HTERT RPE-1 (cell line): ENCODE measurements around the gene DNAJC8.

ENCODE experiments used
- in situ Hi-C: fragments of 300-500 bp; cut with MboI; formaldehyde crosslinking; loops from 4 replicates; pipeline ENCODE4 v1.14.3; 2020; ENCODE audit warnings: low sequenced_read_pairs

DNAJC8 gene

GRCh38 chr1:28232558-28233263 lies at the start of gene DNAJC8:
DNAJC8 (minus strand) TSS chr1:28233029; CDS start chr1:28232998, 31 bp downstream.
- in situ Hi-C loops: no loop called here

DNA sequence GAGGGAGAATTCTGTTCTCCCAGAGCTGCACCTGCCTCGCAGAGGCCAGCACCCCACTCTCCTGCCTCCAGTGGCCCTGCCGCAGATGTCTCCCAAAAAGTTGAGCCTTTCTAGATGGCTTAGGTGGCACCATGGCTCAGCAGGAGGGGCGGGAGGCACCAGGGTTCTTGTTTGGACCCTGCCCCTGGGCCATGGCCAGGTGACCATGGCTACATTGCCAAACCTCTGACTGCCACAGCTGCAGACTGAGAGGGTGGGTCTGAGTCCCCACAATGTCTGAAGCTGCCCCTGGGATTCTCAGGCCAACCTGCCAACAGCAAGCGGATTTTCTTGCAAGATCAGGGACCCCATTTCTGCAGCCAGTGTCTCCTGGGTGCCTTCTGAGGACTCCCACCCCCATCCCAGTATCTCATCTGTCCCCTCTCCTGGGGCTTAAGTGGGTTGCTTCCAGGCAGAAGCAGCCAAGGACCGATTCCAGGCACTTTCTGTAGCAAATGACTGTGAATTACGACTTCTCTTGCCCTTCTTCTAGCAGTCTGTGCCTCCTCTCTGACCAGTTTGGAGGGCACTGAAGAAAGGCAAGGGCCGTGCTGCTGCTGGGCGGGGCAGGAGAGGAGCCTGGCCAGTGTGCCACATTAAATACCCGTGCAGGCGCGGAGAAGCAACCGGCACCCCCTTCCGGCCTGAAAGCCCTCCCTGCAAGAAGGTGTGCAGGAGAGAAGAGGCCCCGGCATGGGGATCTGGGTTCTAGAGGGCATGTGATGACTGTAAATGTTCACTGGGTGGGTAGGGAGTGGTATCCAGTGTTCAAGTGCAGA lies 49.0 kb upstream of the DNAJC8 start:
- in situ Hi-C loops: no loop called here

GRCh38 chr1:28280977-28281381 lies 48.1 kb upstream of the DNAJC8 start:
- in situ Hi-C loops: no loop called here

DNA sequence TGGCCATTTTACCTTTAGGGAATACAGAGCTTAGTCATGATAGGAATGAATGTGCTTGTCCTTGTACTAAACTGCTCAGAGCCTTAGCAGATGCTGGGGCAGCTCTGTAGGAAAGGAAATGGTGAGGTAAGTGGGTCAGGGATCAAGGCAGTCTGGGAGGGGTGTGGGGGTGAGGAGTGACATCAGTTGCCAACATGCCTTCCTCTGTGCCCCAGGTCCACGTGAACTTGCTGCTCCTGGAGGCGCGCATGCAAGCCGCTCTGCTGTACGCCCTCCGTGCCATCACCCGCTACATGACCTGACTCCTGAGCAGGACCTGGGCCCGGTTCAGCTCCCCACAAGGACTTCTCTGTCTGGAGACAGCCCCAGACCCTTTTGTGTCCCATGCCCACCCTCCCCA lies 47.7 kb upstream of the DNAJC8 start:
- in situ Hi-C loops: no loop called here

GRCh38 chr1:28279721-28280120 lies 46.9 kb upstream of the DNAJC8 start:
- in situ Hi-C loops: no loop called here

DNA sequence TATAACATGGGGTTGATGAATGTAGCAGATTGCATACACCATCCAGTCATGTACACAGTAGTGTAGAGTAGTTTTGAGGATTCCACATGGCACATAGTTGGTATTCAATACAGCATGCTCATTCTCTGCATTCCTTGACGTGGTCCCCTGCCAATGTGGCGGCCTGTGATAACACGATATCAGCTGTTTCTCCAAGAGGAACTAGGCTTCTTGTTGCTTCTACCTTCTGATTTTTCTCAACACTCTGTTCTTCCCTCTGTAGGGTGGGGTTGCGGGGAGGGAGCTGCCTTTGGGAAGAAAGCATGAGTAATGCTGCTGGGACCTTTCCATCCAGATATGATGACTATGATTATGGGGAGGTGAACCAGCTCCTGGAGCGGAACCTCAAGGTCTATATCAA lies 45.9 kb upstream of the DNAJC8 start:
- in situ Hi-C loops: no loop called here

GRCh38 chr1:28273216-28273860 lies 40.5 kb upstream of the DNAJC8 start:
- in situ Hi-C loops: no loop called here

DNA sequence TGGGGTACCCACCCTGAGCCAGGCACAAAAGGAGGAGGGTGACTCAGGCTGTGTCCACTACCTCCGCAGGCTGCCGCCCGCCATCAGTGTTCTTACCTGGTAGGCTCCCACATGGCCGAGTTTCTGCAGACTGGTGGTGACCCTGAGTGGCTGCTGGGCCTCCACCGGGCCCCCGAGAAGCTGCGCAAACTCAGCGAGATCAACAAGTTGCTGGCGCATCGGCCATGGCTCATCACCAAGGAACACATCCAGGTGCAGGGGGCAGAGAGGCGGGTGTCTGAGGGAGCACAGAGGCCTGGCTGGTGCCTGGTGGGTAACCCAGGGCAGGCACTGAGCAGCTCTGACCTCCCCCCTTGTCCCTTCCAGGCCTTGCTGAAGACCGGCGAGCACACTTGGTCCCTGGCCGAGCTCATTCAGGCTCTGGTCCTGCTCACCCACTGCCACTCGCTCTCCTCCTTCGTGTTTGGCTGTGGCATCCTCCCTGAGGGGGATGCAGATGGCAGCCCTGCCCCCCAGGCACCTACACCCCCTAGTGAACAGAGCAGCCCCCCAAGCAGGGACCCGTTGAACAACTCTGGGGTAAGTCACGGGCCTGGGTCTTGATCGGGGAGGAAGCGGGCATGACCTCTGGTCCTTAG lies 39.5 kb upstream of the DNAJC8 start:
- in situ Hi-C loops: no loop called here

- in situ Hi-C loops: no loop called here
Measured at GRCh38 chr1:28269529-28269928, 36.7 kb upstream of the DNAJC8 start.

DNA sequence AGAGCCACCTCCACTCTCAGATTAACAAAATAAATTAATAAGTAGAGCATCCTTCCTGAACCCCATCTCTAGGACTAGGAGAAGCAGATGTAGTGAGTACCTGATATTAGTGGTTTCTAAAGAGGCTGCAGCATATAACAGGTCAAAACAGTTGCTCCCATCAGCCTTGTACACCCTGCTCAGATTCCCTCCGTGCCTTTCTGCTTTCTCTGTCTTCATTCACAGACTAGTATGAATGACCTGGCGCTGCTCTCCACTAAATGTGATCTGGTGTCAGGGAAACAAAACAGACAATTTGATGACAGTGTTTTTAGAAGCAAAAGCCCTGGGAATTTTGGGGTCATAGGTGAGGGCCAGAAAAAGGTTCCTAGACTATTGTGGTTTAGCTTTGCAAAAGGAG lies 34.8 kb upstream of the DNAJC8 start:
- in situ Hi-C loops: no loop called here

DNA sequence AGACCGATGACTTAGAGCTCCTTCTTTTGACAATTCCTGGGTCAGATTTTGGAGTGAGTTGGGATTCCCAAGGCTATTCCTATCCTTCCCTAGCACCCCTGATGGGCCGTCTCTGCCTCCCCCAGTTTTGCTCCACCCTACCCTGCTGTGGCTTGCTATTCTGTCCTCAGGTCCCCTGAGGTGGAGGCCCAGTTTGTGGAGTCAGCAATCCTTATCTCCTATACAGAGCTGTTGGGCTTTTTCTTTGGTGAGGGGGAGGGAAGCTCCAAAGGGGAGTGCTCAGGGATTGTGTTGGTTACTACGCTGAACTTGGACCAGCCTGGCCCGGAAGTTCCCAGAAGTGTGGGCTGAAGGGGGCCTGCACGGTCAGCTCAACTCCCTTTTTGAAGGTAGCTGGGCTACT lies 34.1 kb upstream of the DNAJC8 start:
- in situ Hi-C loops: no loop called here

GRCh38 chr1:28265577-28265976 lies 32.7 kb upstream of the DNAJC8 start:
- in situ Hi-C loops: no loop called here

- in situ Hi-C loops: no loop called here
Measured at GRCh38 chr1:28264897-28265296, 32.1 kb upstream of the DNAJC8 start.

- in situ Hi-C loops: no loop called here
Measured at GRCh38 chr1:28260803-28261174, 28.0 kb upstream of the DNAJC8 start.

GRCh38 chr1:28259934-28260802 lies 27.3 kb upstream of the DNAJC8 start:
- in situ Hi-C loops: no loop called here

DNA sequence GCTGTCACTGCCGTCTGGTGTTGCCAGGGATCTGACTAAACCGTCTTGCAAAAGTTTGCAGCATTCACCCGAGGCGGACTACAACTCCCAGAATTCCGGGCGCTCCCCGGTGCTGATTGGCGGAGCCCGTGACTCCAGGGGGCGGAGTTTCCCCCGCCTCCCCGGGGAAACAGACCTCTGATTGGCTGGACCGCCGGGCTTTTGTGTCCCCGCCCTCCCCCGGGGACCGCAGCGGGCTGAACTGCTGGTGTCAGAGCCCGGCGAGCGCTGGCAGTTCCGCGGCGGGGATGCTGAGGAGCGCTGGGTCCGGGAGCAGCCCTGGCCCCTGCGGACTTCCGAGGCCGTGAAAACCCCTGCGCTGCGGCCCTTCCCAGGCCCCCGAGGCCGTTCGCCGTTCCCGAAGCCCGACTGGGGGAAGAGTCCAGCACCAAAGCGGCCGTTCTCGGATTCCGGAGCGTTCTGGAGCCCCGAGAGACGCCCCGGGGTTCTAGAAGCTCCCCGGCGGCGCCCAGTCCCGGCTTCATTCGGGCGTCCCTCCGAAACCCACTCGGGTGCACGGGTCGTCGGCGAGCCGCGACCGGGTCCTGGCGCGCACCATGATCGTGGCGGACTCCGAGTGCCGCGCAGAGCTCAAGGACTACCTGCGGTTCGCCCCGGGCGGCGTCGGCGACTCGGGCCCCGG lies 26.6 kb upstream of the DNAJC8 start, which contains the start of gene SESN2:
Gene SESN2, plus strand, starts transcription at position 267 of the 682 bp plus-strand sequence. Its CDS starts 330 bp downstream, at position 597.
- in situ Hi-C loops: no loop called here

GRCh38 chr1:28258628-28259251 lies 25.9 kb upstream of the DNAJC8 start:
- in situ Hi-C loops: no loop called here

- in situ Hi-C loops: no loop called here
Measured at GRCh38 chr1:28257736-28258135, 24.9 kb upstream of the DNAJC8 start.

DNA sequence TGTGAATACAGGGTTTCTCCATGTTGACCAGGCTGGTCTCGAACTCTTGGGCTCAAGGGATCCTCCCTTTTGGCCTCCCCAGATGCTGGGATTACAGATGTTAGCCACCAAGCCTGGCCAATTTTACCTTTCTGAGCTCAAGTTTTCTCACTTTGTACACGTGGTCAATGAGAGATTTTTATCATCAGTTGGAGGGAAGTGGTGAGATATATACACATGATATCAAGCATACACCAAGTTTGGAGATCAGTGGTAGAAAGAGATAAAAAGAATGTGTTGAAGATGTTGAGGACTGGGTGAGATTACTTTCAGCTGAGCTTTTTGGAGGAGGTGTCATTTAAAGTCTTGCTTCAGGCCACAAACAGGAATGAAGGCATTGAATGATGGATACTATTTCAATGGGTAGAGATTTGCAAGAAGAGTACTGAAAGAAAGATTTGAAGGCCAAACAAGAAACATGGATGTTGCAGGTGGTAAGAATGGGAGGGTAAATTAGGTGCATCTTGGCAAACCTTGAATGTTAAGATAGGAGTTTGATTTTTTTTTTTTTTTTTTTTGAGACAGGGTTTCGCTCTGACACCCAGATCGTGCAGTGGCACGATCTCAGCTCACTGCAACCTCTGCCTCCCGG lies 23.5 kb upstream of the DNAJC8 start:
- in situ Hi-C loops: no loop called here
